Middle frontal gyrus (tissue), 1 donor: ENCODE data around the gene NAGLU.

ENCODE experiments used
- DNase-seq: peaks from one replicate; pipeline ENCODE4 v3.0.0-alpha.2; 2015; ENCODE audit warnings: low spot score; ENCODE audit errors: extremely low spot score

The NAGLU gene

GRCh38 chr17:42591411-42591810 lies 55.4 kb downstream of the NAGLU start:
- no peak for DNase-seq
